Heart left ventricle (tissue), 13 donors: ENCODE results near the gene BOC.

ENCODE experiments used
- CTCF ChIP-seq, 12 donors: fragments of 200-600 bp; sonication (generic) in 4 of 12; IDR thresholded peaks; one replicate each; pipeline versions ENCODE4 v1.5.0 to v1.8.0; 2018 to 2022; ENCODE audit warnings: antibody characterized with exemption in 12 of 12, mild to moderate bottlenecking in 5 of 12
- POLR2A ChIP-seq, 2 donors: fragments of 450-650 bp; IDR thresholded peaks; one replicate each; pipeline ENCODE4 v1.6.1; 2017; ENCODE audit warnings: antibody characterized with exemption in 2 of 2, mild to moderate bottlenecking in 2 of 2, moderate library complexity in 2 of 2
- donor health status: ischemic (EF 13 %, LVEDD 7.1; RV severe dilation, severe dysfunction).
- donor health status: DM: no; HTN: yes; CAD: no.
- donor health status: DM: no; HTN: no; CAD: no.
- donor health status: ischemic (EF 25% LVEDD 6.9; RV normal size, moderate dysfunction).
- donor health status: ischemic (EF 25% LVEDD 5.7; RV mildly dilated, moderate dysfunction).
- donor health status: ischemic (EF 35%, LVEDD 5.7; RV mildly dilated, moderate dysfunction).
- donor health status: nonischemic (EF 11% LVEDD 7.7; RV severe dilation, severe dysfunction).
- donor health status: DM: yes; HTN: yes; CAD: no.
- donor health status: PGD.
- donor health status: ischemic (EF 29% LVEDD 5.4; RV normal size, mild dysfunction).
- donor health status: nonischemic (EF 23%, LVEDD 6.1; RV moderate dilation, normal function).

DNA sequence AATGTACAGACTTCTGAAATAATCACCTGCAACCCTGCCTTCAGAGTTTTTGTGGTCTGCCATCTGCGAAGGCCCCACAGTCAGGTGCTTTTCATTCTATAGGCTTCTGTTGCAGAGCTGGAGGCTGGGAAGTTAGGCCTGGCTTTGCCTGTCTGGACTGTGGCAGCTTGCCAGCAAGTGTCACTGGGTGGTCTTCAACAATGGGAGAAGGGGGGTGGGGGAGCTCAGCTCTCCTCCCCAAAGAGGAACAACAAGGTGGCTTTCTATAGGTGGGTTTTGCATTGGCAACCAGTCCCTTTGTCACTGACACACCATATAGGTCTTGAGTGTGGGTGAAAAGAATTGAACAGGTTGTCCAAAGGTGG lies 7.3 kb downstream of the BOC start:
- TF ChIP-seq CTCF (IDR thresholded peaks at IDR 0.05) (no peak), POLR2A (IDR thresholded peaks at IDR 0.05) (no peak)
